ENCODE measurements around the gene NVL. TPM values are rescaled to one million over a fixed set of nuclear protein-coding genes. Genes with fewer than 3 reads are reported as not detected.

The NVL gene
- total RNA-seq, 4 donors from 2014 or later = 35.9 to 52.3 (median 40.5) TPM

DNA sequence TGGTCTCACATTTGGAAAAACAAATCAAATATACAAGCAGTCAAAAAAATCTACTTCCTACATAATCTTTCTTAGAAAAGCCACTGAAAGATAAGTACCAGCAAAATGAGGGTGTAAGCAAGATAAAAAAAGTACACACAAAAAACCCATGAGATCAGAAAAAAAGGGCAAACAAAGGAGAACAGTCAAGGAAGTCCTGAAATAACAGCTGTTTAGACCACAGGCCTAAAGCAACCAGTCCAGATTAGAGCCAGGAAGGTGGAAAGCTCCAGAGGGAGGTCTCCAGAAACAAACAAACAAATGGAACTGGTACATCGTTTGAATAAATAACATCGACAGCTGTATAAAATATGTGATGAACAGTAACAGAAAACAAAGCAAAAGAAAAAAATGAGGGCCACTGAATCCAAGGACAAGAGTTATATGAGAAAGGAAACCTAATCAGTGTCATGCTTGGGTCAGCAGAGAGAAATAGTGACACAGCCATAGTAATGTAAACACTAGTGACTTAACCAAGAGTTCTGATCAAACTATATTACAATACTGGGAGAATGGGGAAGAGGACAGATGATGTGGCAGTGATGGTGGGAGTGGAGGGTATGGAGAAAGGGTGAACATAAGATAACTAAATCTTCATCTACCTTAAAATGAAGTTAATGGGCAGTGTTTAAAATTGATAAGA, 67.5 kb downstream of the NVL start:
- no peak overlapping the region for H3K4me3 ChIP-seq
- H3K27ac ChIP-seq = no peak overlapping the region
- H3K27me3 ChIP-seq = no peaks in the 10 kb centered on the region
- in situ Hi-C loops (cut with MboI; ENCODE audit: low pct_ligation_motif_present in 1 of 4, low pct_unique_long_range_greater_than_20kb in 1 of 4, low sequenced_read_pairs in 3 of 4) (no loop called here), intact Hi-C loops (cut with DNase I; ENCODE audit: low total_unique reads) (no loop called here)
- 73 to 85% methylated on average over 2 of the region's 2 CpGs for WGBS, 2 donors (ENCODE audit: low coverage in 1 of 2)
- H3K4me1 ChIP-seq = peaks cover 0 to 13% (median 3%) of the 10 kb centered on the region in 4 donors
- DNase-seq = no peak
- TF ChIP-seq POLR2A (IDR thresholded peaks at IDR 0.05) (no peak), EP300 (IDR thresholded peaks at IDR 0.05; ENCODE audit: low read depth) (no peak), POLR2AphosphoS5 (IDR thresholded peaks at IDR 0.05) (no peak)
- H3K9me3 ChIP-seq = no peaks in the 10 kb centered on the region
- no peaks in the 10 kb centered on the region for H3K36me3 ChIP-seq

DNA sequence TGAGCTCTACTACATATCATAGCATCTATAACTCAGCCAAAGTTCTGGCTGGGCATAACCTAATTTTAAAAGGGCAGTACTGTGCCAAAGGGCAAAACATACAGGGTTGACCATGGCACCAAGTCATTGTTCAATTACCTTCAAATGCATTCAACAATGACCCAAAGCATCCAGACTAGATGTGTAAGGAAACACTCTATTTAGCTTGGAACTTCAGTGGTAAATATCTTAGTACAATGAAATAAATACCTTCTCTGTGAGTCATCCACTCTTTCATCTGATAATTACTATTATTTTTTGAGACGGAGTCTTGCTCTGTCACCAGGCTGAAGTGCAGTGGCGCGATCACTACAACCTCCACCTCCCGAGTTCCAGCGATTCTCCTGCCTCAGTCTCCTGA, 70.0 kb downstream of the NVL start:
- no peak overlapping the region for H3K4me3 ChIP-seq
- no peak overlapping the region for H3K27ac ChIP-seq
- H3K27me3 ChIP-seq = no peaks in the 10 kb centered on the region
- in situ Hi-C loops (cut with MboI; ENCODE audit: low pct_ligation_motif_present in 1 of 4, low pct_unique_long_range_greater_than_20kb in 1 of 4, low sequenced_read_pairs in 3 of 4) = no loop called here
- intact Hi-C loops (cut with DNase I; ENCODE audit: low total_unique reads) = no loop called here
- no peak for TF ChIP-seq CTCF (IDR thresholded peaks at IDR 0.05)
- TF ChIP-seq POLR2AphosphoS5 (IDR thresholded peaks at IDR 0.05) = no peak
- TF ChIP-seq EP300 (IDR thresholded peaks at IDR 0.05; ENCODE audit: low read depth) = no peak
- no peak for TF ChIP-seq POLR2A (IDR thresholded peaks at IDR 0.05)
- H3K9me3 ChIP-seq = no peaks in the 10 kb centered on the region
- WGBS, 2 donors (ENCODE audit: low coverage in 1 of 2) = 97 to 100% methylated on average over 2 to 5 of the region's 5 CpGs
- H3K4me1 ChIP-seq = peaks cover 0 to 13% (median 3%) of the 10 kb centered on the region in 4 donors
- peaks cover 0 to 8% (median 0%) of the 10 kb centered on the region in 4 donors for H3K36me3 ChIP-seq
- no peak for DNase-seq

DNA sequence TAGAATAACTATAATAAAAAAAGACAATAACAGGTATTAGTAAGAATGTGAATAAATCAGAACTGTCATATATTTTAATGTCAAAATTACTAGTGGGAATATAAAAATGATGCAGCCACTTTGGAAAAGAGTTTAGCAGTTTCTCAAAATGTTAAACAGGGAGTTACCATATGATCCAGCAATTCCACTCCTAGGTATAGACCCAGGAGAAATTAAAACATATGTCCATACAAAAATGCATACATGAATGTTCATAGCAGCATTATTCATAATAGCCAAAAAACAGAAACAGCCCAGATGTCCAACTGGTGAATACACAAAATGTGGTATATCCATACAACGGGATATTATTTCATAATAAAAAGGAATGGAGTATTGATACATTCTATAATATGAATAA, 71.6 kb downstream of the NVL start:
- in situ Hi-C loops (cut with MboI; ENCODE audit: low pct_ligation_motif_present in 1 of 4, low pct_unique_long_range_greater_than_20kb in 1 of 4, low sequenced_read_pairs in 3 of 4) (no loop called here), intact Hi-C loops (cut with DNase I; ENCODE audit: low total_unique reads) (no loop called here)
- WGBS, 2 donors (ENCODE audit: low coverage in 1 of 2) = 95 to 100% methylated on average over 1 of the region's 1 CpG

DNA sequence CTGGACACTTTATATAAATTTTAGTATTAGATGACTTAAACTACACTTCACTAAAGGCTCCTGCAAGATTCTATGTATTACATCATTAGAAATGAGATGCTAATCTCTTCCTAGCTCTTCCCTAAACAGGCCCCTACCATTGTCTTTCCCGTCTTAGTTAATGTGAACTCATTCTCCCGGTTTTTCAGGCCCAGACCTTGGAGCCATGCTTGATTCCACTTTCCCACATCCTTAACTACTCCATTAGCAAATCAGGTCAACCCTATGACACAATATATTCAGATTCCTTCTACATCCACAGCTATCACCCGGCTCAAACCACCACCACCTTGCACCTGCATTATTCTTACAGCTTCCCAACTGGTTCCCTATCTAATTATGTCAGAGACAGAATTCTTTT, 73.3 kb downstream of the NVL start:
- H3K4me3 ChIP-seq = no peak overlapping the region
- TF ChIP-seq CTCF (IDR thresholded peaks at IDR 0.05) (no peak), POLR2AphosphoS5 (IDR thresholded peaks at IDR 0.05) (no peak), EP300 (IDR thresholded peaks at IDR 0.05; ENCODE audit: low read depth) (no peak), POLR2A (IDR thresholded peaks at IDR 0.05) (no peak)
- peaks cover 0 to 3% (median under 1%) of the 10 kb centered on the region in 4 donors for H3K4me1 ChIP-seq
- in situ Hi-C loops (cut with MboI; ENCODE audit: low pct_ligation_motif_present in 1 of 4, low pct_unique_long_range_greater_than_20kb in 1 of 4, low sequenced_read_pairs in 3 of 4) = no loop called here
- 81 to 82% methylated on average over 3 of the region's 3 CpGs for WGBS, 2 donors (ENCODE audit: low coverage in 1 of 2)
- intact Hi-C loops (cut with DNase I; ENCODE audit: low total_unique reads) = no loop called here
- H3K27ac ChIP-seq = no peak overlapping the region
- H3K27me3 ChIP-seq = no peaks in the 10 kb centered on the region
- no peaks in the 10 kb centered on the region for H3K9me3 ChIP-seq
- peaks cover 0 to 8% (median 0%) of the 10 kb centered on the region in 4 donors for H3K36me3 ChIP-seq
- no peak for DNase-seq

More for the DNA sequence above, 71.6 kb downstream of the NVL start:
- no peaks in the 10 kb centered on the region for H3K27me3 ChIP-seq
- H3K9me3 ChIP-seq = no peaks in the 10 kb centered on the region
- H3K4me3 ChIP-seq = no peak overlapping the region
- DNase-seq = no peak
- H3K4me1 ChIP-seq = peaks cover 0 to 13% (median 3%) of the 10 kb centered on the region in 4 donors
- TF ChIP-seq EP300 (IDR thresholded peaks at IDR 0.05; ENCODE audit: low read depth) (no peak), CTCF (IDR thresholded peaks at IDR 0.05) (no peak), POLR2A (IDR thresholded peaks at IDR 0.05) (no peak), POLR2AphosphoS5 (IDR thresholded peaks at IDR 0.05) (no peak)
- peaks cover 0 to 8% (median 0%) of the 10 kb centered on the region in 4 donors for H3K36me3 ChIP-seq
- no peak overlapping the region for H3K27ac ChIP-seq
